HEK293 (cell line): Measurements from ENCODE around the gene DDAH1.

Experiments used
- PBX3 ChIP-seq: sonication (generic); formaldehyde crosslinking; IDR thresholded peaks from 2 replicates; pipeline ENCODE4 v1.8.1; 2022; ENCODE audit warnings: mild to moderate bottlenecking, moderate library complexity, missing genetic modification reagents
- ZFP3 ChIP-seq: fragments of 450-650 bp; formaldehyde crosslinking; IDR thresholded peaks from 2 replicates; pipeline ENCODE4 v1.5.1; 2016; ENCODE audit warnings: low read depth, missing biosample characterization, missing genetic modification characterization
- ZNF114 ChIP-seq: fragments of 450-650 bp; formaldehyde crosslinking; IDR thresholded peaks from 2 replicates; pipeline ENCODE4 v1.5.0; 2017; ENCODE audit warnings: missing biosample characterization, missing genetic modification characterization
- ZNF174 ChIP-seq: fragments of 450-650 bp; formaldehyde crosslinking; IDR thresholded peaks from 2 replicates; pipeline ENCODE4 v1.5.0; 2017; ENCODE audit warnings: missing biosample characterization, mild to moderate bottlenecking, missing genetic modification characterization
- ZNF274 ChIP-seq, 2 experiments: fragments of 200-500 bp in 1 of 2; fragments of 450-650 bp in 1 of 2; sonication (Bioruptor generic) in 1 of 2; formaldehyde crosslinking in 1 of 2; IDR thresholded peaks; 2 replicates each; pipeline versions ENCODE4 v1.5.1 to v1.6.1; 2014 to 2016; ENCODE audit warnings: borderline replicate concordance in 1 of 2, inconsistent platforms in 1 of 2, low read length in 1 of 2, missing biosample characterization in 1 of 2, missing genetic modification characterization in 1 of 2
- ZNF433 ChIP-seq: fragments of 450-650 bp; formaldehyde crosslinking; IDR thresholded peaks from 2 replicates; pipeline ENCODE4 v1.5.1; 2016; ENCODE audit warnings: missing biosample characterization, missing genetic modification characterization, low read depth
- TF ChIP-seq, protein P1 (sequence below): fragments of 450-650 bp; formaldehyde crosslinking; IDR thresholded peaks from 2 replicates; pipeline ENCODE4 v1.5.1; 2016; ENCODE audit warnings: missing biosample characterization, missing genetic modification characterization
- TF ChIP-seq, protein P2 (sequence below): fragments of 450-650 bp; formaldehyde crosslinking; IDR thresholded peaks from 2 replicates; pipeline ENCODE4 v1.5.1; 2016; ENCODE audit warnings: missing biosample characterization, missing genetic modification characterization

DNA sequence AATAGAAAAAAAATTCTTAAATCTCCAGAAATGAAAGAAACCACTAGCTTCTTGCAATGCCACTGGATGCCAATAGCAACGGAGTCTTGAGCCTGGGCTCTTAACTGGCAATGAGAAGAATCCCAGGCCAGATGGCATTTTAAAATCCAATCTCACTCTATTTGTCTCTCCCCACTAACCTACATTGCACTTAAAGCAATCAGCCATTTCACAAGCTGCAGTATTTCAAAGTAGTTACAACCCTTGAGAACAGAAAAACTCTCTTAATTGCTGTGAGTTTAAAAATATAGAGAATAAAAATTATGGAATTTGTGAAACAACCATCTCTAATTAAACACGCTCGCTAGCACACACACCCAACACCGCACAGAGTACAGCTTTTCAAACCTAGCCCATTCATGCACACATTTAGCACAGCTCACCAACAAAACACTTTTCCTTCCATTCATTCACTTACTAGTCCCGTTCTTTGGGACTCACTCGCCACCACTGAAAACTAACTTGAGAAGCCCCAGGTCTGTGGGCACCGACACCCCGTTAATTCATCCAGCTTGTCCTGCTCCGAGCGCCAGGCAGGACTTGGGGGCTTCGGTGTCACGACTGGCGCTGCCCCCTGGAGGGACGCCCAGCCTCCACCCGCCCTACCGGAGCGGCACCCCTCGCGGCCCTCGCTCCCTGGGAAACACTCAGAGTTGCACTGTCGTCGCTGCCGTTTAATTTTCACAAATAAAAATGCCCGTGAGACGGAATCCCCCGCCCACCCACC, 1.0 kb downstream of the DDAH1 start:
- TF ChIP-seq ZFP3 (tag by site-specific recombination) (no peak), ZNF174 (tag by site-specific recombination) (no peak), ZNF433 (tag by site-specific recombination) (no peak), ZNF114 (tag by site-specific recombination) (no peak), PBX3 (CRISPR knock-in tag) (no peak), ZNF274 (IDR thresholded peaks at IDR 0.05; ENCODE audit: low read length) (no peak), ZNF274 (tag by site-specific recombination; IDR thresholded peaks at IDR 0.05; ENCODE audit: borderline replicate concordance) (no peak)
- TF ChIP-seq, protein P1, sequence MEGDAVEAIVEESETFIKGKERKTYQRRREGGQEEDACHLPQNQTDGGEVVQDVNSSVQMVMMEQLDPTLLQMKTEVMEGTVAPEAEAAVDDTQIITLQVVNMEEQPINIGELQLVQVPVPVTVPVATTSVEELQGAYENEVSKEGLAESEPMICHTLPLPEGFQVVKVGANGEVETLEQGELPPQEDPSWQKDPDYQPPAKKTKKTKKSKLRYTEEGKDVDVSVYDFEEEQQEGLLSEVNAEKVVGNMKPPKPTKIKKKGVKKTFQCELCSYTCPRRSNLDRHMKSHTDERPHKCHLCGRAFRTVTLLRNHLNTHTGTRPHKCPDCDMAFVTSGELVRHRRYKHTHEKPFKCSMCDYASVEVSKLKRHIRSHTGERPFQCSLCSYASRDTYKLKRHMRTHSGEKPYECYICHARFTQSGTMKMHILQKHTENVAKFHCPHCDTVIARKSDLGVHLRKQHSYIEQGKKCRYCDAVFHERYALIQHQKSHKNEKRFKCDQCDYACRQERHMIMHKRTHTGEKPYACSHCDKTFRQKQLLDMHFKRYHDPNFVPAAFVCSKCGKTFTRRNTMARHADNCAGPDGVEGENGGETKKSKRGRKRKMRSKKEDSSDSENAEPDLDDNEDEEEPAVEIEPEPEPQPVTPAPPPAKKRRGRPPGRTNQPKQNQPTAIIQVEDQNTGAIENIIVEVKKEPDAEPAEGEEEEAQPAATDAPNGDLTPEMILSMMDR (tag by site-specific recombination), result peak; percentile 34; the same call in 1 of the 2 replicates
- TF ChIP-seq, protein P2, sequence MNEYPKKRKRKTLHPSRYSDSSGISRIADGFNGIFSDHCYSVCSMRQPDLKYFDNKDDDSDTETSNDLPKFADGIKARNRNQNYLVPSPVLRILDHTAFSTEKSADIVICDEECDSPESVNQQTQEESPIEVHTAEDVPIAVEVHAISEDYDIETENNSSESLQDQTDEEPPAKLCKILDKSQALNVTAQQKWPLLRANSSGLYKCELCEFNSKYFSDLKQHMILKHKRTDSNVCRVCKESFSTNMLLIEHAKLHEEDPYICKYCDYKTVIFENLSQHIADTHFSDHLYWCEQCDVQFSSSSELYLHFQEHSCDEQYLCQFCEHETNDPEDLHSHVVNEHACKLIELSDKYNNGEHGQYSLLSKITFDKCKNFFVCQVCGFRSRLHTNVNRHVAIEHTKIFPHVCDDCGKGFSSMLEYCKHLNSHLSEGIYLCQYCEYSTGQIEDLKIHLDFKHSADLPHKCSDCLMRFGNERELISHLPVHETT (tag by site-specific recombination), result no peak
